Activated naive CD8-positive, alpha-beta T cell treated with anti-CD3 and anti-CD28 coated beads, Interleukin-2, amount 10 ng/mL, durations not matched to agents 7 days and 5 days (primary cell): ENCODE measurements around the gene TMEM250. TPM values are rescaled to one million over a fixed set of nuclear protein-coding genes. Genes with fewer than 3 reads are reported as not detected.
A peak's percentile ranks its signal among the peaks of the same experiment; 100 is the strongest.

Experiments used
- ATAC-seq: fragments of 150-1000 bp; cut with Tn5 transposase; one replicate; pipeline ENCODE4 v1.10.0; 2021; ENCODE audit warnings: low read depth, moderate library complexity
- POLR2A ChIA-PET: fragments of 350-600 bp; sonication (Branson Sonifier 250); formaldehyde crosslinking; loops from one replicate; lab custom pipeline; 2021; ENCODE audit warnings: antibody characterized with exemption; lab: Charles Lee
- DNase-seq: peaks from one replicate; pipeline ENCODE4 v3.0.0; 2021
- H3K27ac Mint-ChIP-seq: one replicate; pipeline ENCODE4 v1.8.0; 2022; ENCODE audit warnings: mild to moderate bottlenecking, mixed read lengths
- H3K27me3 Mint-ChIP-seq: one replicate; pipeline ENCODE4 v1.8.0; 2022; ENCODE audit warnings: mild to moderate bottlenecking, moderate library complexity, mixed read lengths
- H3K36me3 Mint-ChIP-seq: one replicate; pipeline ENCODE4 v1.8.0; 2021; ENCODE audit warnings: mild to moderate bottlenecking, mixed read lengths
- H3K4me1 Mint-ChIP-seq: one replicate; pipeline ENCODE4 v1.8.0; 2021; ENCODE audit warnings: mixed read lengths
- H3K4me3 Mint-ChIP-seq: one replicate; pipeline ENCODE4 v1.8.0; 2022; ENCODE audit warnings: mild to moderate bottlenecking, moderate library complexity, mixed read lengths
- H3K9me3 Mint-ChIP-seq: one replicate; pipeline ENCODE4 v1.8.0; 2021; ENCODE audit warnings: mixed read lengths
- total RNA-seq, 2 experiments: library from RNA; stranded (reverse); gene quantifications; one replicate each; pipeline ENCODE4 v1.2.3, GENCODE V29; 2021

Gene TMEM250
- total RNA-seq, 2 experiments from 2014 or later: 45.3 to 45.9 TPM

GRCh38 chr9:136099542-136099941 is 19.1 kb downstream of the TMEM250 start:
- Mint-ChIP-seq H3K4me3 (peak overlapping the region; percentile 6), H3K27me3 (peaks cover 4% of the 10 kb centered on the region), H3K9me3 (no peaks in the 10 kb centered on the region), H3K27ac (no peak overlapping the region), H3K4me1 (peaks cover 10% of the 10 kb centered on the region), H3K36me3 (no peaks in the 10 kb centered on the region)
- POLR2A ChIA-PET: interaction anchor here (10.0 kb wide), 1 partner anchor 10 kb away, joined by 164 read pairs; no protein-coding TSS in a partner anchor
- DNase-seq (no peak), ATAC-seq (no peak)

GRCh38 chr9:136098844-136099243 is 19.8 kb downstream of the TMEM250 start:
- peak overlapping the region; percentile 59 for H3K27ac Mint-ChIP-seq
- POLR2A ChIA-PET: interaction anchor here (10.0 kb wide), 1 partner anchor 11 kb away, joined by 164 read pairs; no protein-coding TSS in a partner anchor

GRCh38 chr9:136098210-136098609 is 20.5 kb downstream of the TMEM250 start:
- no peaks in the 10 kb centered on the region for H3K36me3 Mint-ChIP-seq
- H3K27me3 Mint-ChIP-seq: peaks cover 4% of the 10 kb centered on the region
- no peak overlapping the region for H3K27ac Mint-ChIP-seq
- peak overlapping the region; percentile 44 for H3K4me3 Mint-ChIP-seq
- peaks cover 6% of the 10 kb centered on the region for H3K4me1 Mint-ChIP-seq
- H3K9me3 Mint-ChIP-seq: no peaks in the 10 kb centered on the region
- DNase-seq (no peak), ATAC-seq (no peak)
- POLR2A ChIA-PET: interaction anchor here (10.0 kb wide), 1 partner anchor 12 kb away, joined by 164 read pairs; no protein-coding TSS in a partner anchor

More at GRCh38 chr9:136098844-136099243, 19.8 kb downstream of the TMEM250 start:
- ATAC-seq (peak; percentile 18), DNase-seq (no peak)
- Mint-ChIP-seq H3K36me3 (no peaks in the 10 kb centered on the region), H3K9me3 (no peaks in the 10 kb centered on the region), H3K4me3 (peak overlapping the region; percentile 6), H3K4me1 (peaks cover 6% of the 10 kb centered on the region), H3K27me3 (peaks cover 4% of the 10 kb centered on the region)

- Mint-ChIP-seq H3K36me3 (no peaks in the 10 kb centered on the region), H3K9me3 (no peaks in the 10 kb centered on the region), H3K4me1 (peaks cover 6% of the 10 kb centered on the region), H3K4me3 (peak overlapping the region; percentile 72), H3K27ac (no peak overlapping the region), H3K27me3 (peaks cover 4% of the 10 kb centered on the region)
- ATAC-seq: no peak
- no peak for DNase-seq
- POLR2A ChIA-PET: interaction anchor here (10.0 kb wide), 1 partner anchor 13 kb away, joined by 164 read pairs; no protein-coding TSS in a partner anchor
These were observed 22.1 kb downstream of the TMEM250 start for GRCh38 chr9:136096505-136097001.

GRCh38 chr9:136095070-136096058 is 23.3 kb downstream of the TMEM250 start, which contains the start of gene NACC2:
TSS of gene NACC2 (minus strand) at chr9:136095289. CDS start at chr9:136050521, 44,768 bp downstream.
- POLR2A ChIA-PET: interaction anchor here (1.2 to 10.0 kb wide), 2 partner anchors 15 to 25 kb away, joined by 4 to 164 read pairs; no protein-coding TSS in a partner anchor

GRCh38 chr9:136093995-136094881 is 24.4 kb downstream of the TMEM250 start:
- Mint-ChIP-seq H3K27ac (peak overlapping the region; percentile 77), H3K4me3 (peak overlapping the region; percentile 82), H3K9me3 (no peaks in the 10 kb centered on the region), H3K36me3 (no peaks in the 10 kb centered on the region), H3K4me1 (peaks cover 6% of the 10 kb centered on the region), H3K27me3 (peaks cover 4% of the 10 kb centered on the region)
- peak; percentile 75 for DNase-seq
- peak; percentile 55 for ATAC-seq
- POLR2A ChIA-PET: interaction anchor here (1.2 to 10.0 kb wide), 4 partner anchors 16 to 26 kb away, joined by 3 to 164 read pairs (median 10); partner anchors contain the start of gene TMEM250

More at GRCh38 chr9:136095070-136096058, 23.3 kb downstream of the TMEM250 start, which contains the start of gene NACC2:
- Mint-ChIP-seq H3K4me3 (peak within 1 kb of the TSS; percentile 82), H3K27me3 (peaks cover 4% of the 10 kb centered on the region), H3K36me3 (no peaks in the 10 kb centered on the region), H3K4me1 (peaks cover 6% of the 10 kb centered on the region), H3K9me3 (no peaks in the 10 kb centered on the region), H3K27ac (peak within 1 kb of the TSS; percentile 77)
- peak; percentile 33 for ATAC-seq
- DNase-seq: peak; percentile 68

GRCh38 chr9:136093346-136093986 is 25.2 kb downstream of the TMEM250 start:
- H3K27ac Mint-ChIP-seq: peak overlapping the region; percentile 16
- H3K36me3 Mint-ChIP-seq: no peaks in the 10 kb centered on the region
- DNase-seq: no peak
- no peak for ATAC-seq
- no peaks in the 10 kb centered on the region for H3K9me3 Mint-ChIP-seq
- peaks cover 2% of the 10 kb centered on the region for H3K4me1 Mint-ChIP-seq
- POLR2A ChIA-PET: interaction anchor here (1.4 to 10.0 kb wide), 3 partner anchors 16 to 26 kb away, joined by 3 to 164 read pairs (median 17); partner anchors contain the start of gene TMEM250
- H3K4me3 Mint-ChIP-seq: peak overlapping the region; percentile 82
- peaks cover 2% of the 10 kb centered on the region for H3K27me3 Mint-ChIP-seq

- Mint-ChIP-seq H3K27me3 (no peaks in the 10 kb centered on the region), H3K36me3 (no peaks in the 10 kb centered on the region), H3K4me3 (peak overlapping the region; percentile 20), H3K4me1 (no peaks in the 10 kb centered on the region), H3K27ac (no peak overlapping the region), H3K9me3 (no peaks in the 10 kb centered on the region)
- DNase-seq (no peak), ATAC-seq (no peak)
- POLR2A ChIA-PET: interaction anchor here (2.1 to 10.0 kb wide), 2 partner anchors 17 to 25 kb away, joined by 17 to 164 read pairs; no protein-coding TSS in a partner anchor
These were observed 25.9 kb downstream of the TMEM250 start for GRCh38 chr9:136092741-136093140.

GRCh38 chr9:136092353-136092650 is 26.4 kb downstream of the TMEM250 start:
- POLR2A ChIA-PET: no interaction called here
- ATAC-seq (no peak), DNase-seq (no peak)
- Mint-ChIP-seq H3K9me3 (no peaks in the 10 kb centered on the region), H3K36me3 (no peaks in the 10 kb centered on the region), H3K27me3 (no peaks in the 10 kb centered on the region), H3K4me3 (no peak overlapping the region), H3K4me1 (no peaks in the 10 kb centered on the region), H3K27ac (no peak overlapping the region)

GRCh38 chr9:136091582-136092352 is 26.9 kb downstream of the TMEM250 start:
- Mint-ChIP-seq H3K4me1 (no peaks in the 10 kb centered on the region), H3K36me3 (no peaks in the 10 kb centered on the region), H3K4me3 (no peak overlapping the region), H3K27ac (peak overlapping the region; percentile 47), H3K9me3 (no peaks in the 10 kb centered on the region), H3K27me3 (no peaks in the 10 kb centered on the region)
- ATAC-seq (no peak), DNase-seq (no peak)
- POLR2A ChIA-PET: interaction anchor here (2.0 kb wide), 1 partner anchor 15 kb away, joined by 5 read pairs; no protein-coding TSS in a partner anchor

GRCh38 chr9:136090768-136091581 is 27.7 kb downstream of the TMEM250 start:
- Mint-ChIP-seq H3K27ac (no peak overlapping the region), H3K9me3 (no peaks in the 10 kb centered on the region), H3K4me1 (no peaks in the 10 kb centered on the region), H3K4me3 (no peak overlapping the region), H3K27me3 (no peaks in the 10 kb centered on the region), H3K36me3 (no peaks in the 10 kb centered on the region)
- POLR2A ChIA-PET: interaction anchor here (2.0 to 2.2 kb wide), 2 partner anchors 16 to 27 kb away, joined by 5 to 9 read pairs; partner anchors contain the start of gene TMEM250
- ATAC-seq: no peak
- DNase-seq: no peak
